Smooth muscle cell (in vitro differentiated cells): ENCODE data around the gene TRAPPC1. TPM values are rescaled to one million over a fixed set of nuclear protein-coding genes. Genes with fewer than 3 reads are reported as not detected.

Source experiments
- DNase-seq: peaks from one replicate; lab custom pipeline; 2025; ENCODE audit not compliant: unreplicated experiment; lab: John Stamatoyannopoulos, UW
- H2AFZ ChIP-seq: fragments of 200-600 bp; sonication (generic); 2 replicates; pipeline ENCODE4 v1.6.0; 2016; ENCODE audit warnings: antibody characterized with exemption, low read depth, mild to moderate bottlenecking
- H3F3A ChIP-seq: fragments of 200-600 bp; sonication (generic); 2 replicates; pipeline ENCODE4 v1.6.0; 2017; ENCODE audit warnings: antibody characterized with exemption, low read depth
- H3K27ac ChIP-seq: fragments of 200-600 bp; sonication (generic); 2 replicates; pipeline ENCODE4 v1.5.1; 2016; ENCODE audit warnings: low read depth, mild to moderate bottlenecking
- H3K27me3 ChIP-seq: fragments of 200-600 bp; sonication (generic); 2 replicates; pipeline ENCODE4 v1.6.1; 2016; ENCODE audit warnings: low read depth, mild to moderate bottlenecking
- H3K36me3 ChIP-seq: fragments of 200-600 bp; sonication (generic); 2 replicates; pipeline ENCODE4 v1.5.1; 2016; ENCODE audit warnings: low read depth
- H3K4me1 ChIP-seq: fragments of 200-600 bp; sonication (generic); 2 replicates; pipeline ENCODE4 v1.5.1; 2016; ENCODE audit warnings: low read depth
- H3K4me2 ChIP-seq: fragments of 200-600 bp; sonication (generic); 2 replicates; pipeline ENCODE4 v1.6.0; 2016; ENCODE audit warnings: mild to moderate bottlenecking
- H3K4me3 ChIP-seq: fragments of 200-600 bp; sonication (generic); 2 replicates; pipeline ENCODE4 v1.5.1; 2016; ENCODE audit warnings: mild to moderate bottlenecking
- H3K79me2 ChIP-seq: fragments of 200-600 bp; sonication (generic); 2 replicates; pipeline ENCODE4 v1.6.0; 2016; ENCODE audit warnings: low read depth, mild to moderate bottlenecking
- H3K9ac ChIP-seq: fragments of 200-600 bp; sonication (generic); 2 replicates; pipeline ENCODE4 v1.6.0; 2016; ENCODE audit warnings: low read depth
- H3K9me3 ChIP-seq: fragments of 200-600 bp; sonication (generic); replicated peaks from 2 replicates; pipeline ENCODE4 v1.5.1; 2016; ENCODE audit warnings: low read depth
- H4K20me1 ChIP-seq: fragments of 200-600 bp; sonication (generic); 2 replicates; pipeline ENCODE4 v1.6.0; 2016; ENCODE audit warnings: low read depth
- WGBS: methylation state at CpG from one replicate; pipeline ENCODE4 v1.1.7; 2016; ENCODE audit warnings: low lambda C conversion rate; 5-methylcytosine and 5-hydroxymethylcytosine counted together
- polyA plus RNA-seq: library from polyadenylated mRNA; unstranded; fragments of >200 nt; fragmentation: Nextera tagmentation; extraction: Ambion mirVana; gene quantifications from 2 replicates; pipeline ENCODE4 v1.2.1, GENCODE V29; 2016
- total RNA-seq: library from RNA; depleted of rRNA; stranded (reverse); fragments of >200 nt; gene quantifications from 2 replicates; pipeline ENCODE4 v1.2.3, GENCODE V29; 2014
- TF ChIP-seq, protein P1 (sequence below): fragments of 200-600 bp; sonication (generic); IDR thresholded peaks from 2 replicates; pipeline ENCODE4 v1.5.1; 2017; ENCODE audit warnings: borderline replicate concordance, mild to moderate bottlenecking, antibody characterized with exemption; ENCODE audit not compliant: insufficient read depth, poor library complexity, severe bottlenecking

TRAPPC1 gene
- total and polyA plus RNA-seq, 2 experiments from 2014 or later = 56.2 to 392 TPM

DNA sequence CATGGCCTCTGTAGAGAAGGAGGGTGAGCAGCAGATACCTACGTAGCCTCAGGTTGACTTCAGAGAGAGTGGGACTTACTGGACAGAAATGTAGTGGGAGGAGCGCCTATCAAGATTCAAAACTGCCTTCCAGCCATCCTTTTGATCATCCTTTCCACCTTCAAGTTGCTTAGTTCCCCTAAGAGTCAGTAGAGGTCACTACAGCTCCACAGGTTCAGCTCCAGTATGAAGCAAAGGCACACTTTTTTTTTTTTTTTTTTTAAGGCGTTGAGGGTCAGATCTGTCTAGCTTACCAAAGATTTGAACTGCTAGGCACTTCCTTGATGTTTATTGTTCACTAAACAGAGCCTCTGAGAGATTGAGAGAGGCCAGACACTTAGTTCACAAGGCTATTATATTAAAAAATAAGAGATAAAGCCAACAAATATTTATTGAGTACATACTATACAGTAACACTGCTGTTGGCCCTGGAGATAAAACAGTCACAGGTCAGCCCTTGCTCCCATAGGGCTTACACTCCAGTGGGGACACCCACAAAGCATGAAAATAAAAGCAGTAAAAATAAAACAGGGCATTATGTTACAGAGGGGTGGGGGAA, 18.7 kb downstream of the TRAPPC1 start:
- no peaks in the 10 kb centered on the region for H3K9me3 ChIP-seq
- no peaks in the 10 kb centered on the region for H3K27me3 ChIP-seq
- WGBS = 38% methylated on average over 3 of the region's 3 CpGs
- H3K79me2 ChIP-seq = no peaks in the 10 kb centered on the region
- H3K36me3 ChIP-seq = no peaks in the 10 kb centered on the region
- H3K9ac ChIP-seq = no peak overlapping the region
- H3K4me2 ChIP-seq = no peak overlapping the region
- H3K4me1 ChIP-seq = peaks cover 7% of the 10 kb centered on the region
- H4K20me1 ChIP-seq = no peaks in the 10 kb centered on the region
- H3K27ac ChIP-seq = peak overlapping the region; percentile 13
- peaks cover 12% of the 10 kb centered on the region for H3F3A ChIP-seq
- no peak for DNase-seq
- no peak overlapping the region for H2AFZ ChIP-seq
- TF ChIP-seq, protein P1, sequence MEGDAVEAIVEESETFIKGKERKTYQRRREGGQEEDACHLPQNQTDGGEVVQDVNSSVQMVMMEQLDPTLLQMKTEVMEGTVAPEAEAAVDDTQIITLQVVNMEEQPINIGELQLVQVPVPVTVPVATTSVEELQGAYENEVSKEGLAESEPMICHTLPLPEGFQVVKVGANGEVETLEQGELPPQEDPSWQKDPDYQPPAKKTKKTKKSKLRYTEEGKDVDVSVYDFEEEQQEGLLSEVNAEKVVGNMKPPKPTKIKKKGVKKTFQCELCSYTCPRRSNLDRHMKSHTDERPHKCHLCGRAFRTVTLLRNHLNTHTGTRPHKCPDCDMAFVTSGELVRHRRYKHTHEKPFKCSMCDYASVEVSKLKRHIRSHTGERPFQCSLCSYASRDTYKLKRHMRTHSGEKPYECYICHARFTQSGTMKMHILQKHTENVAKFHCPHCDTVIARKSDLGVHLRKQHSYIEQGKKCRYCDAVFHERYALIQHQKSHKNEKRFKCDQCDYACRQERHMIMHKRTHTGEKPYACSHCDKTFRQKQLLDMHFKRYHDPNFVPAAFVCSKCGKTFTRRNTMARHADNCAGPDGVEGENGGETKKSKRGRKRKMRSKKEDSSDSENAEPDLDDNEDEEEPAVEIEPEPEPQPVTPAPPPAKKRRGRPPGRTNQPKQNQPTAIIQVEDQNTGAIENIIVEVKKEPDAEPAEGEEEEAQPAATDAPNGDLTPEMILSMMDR = peak; percentile 76
- H3K4me3 ChIP-seq = no peak overlapping the region

DNA sequence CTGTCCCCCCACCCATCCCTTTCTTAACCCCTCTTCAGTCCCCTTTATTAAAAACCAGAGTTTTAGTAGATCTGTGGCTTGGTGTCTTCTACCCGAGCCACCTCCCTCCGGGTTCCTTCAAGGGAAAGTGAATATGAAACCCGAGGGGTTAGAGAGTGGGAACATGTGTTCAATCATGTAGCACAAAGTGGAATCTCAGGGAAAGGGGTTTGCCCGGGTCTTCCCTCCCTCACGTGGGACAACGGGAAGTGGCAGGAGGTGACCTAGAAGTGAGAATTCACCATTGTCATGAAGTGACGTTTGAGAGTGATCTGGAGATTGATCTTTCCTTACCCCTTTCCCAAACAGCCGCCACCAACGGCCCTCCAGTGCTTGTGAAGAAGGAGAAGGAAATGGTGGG, 20.6 kb downstream of the TRAPPC1 start:
- Histone ChIP-seq H3K36me3 (peaks cover 3% of the 10 kb centered on the region), H3K4me3 (no peak overlapping the region), H3K79me2 (no peaks in the 10 kb centered on the region), H3K27me3 (no peaks in the 10 kb centered on the region), H3K4me1 (no peaks in the 10 kb centered on the region), H3K9me3 (no peaks in the 10 kb centered on the region), H4K20me1 (no peaks in the 10 kb centered on the region), H3K27ac (no peak overlapping the region), H3F3A (peaks cover 4% of the 10 kb centered on the region), H3K4me2 (no peak overlapping the region), H2AFZ (no peak overlapping the region), H3K9ac (no peak overlapping the region)
- 94% methylated on average over 9 of the region's 9 CpGs for WGBS
- TF ChIP-seq, protein P1 = no peak
- DNase-seq = no peak

DNA sequence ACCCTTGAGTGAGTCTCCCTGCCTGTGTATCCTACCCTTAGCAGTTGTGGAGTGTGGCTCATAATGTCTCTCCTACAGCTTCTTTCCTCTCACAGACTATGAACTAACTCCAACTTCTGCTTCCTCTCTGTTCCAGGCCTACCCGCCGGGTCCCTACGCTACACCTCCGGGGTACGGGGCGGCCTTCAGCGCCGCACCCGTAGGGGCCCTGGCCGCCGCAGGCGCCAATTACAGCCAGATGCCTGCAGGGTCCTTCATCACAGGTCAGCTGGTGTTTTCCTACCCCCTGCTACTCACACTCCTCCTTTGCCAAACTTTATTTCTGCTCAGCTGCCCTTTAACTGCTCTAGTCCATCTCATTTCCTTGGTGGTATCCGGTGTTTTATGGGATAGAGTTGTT, 21.0 kb downstream of the TRAPPC1 start:
- 98% methylated on average over 13 of the region's 13 CpGs for WGBS
- peaks cover 4% of the 10 kb centered on the region for H3F3A ChIP-seq
- no peaks in the 10 kb centered on the region for H3K9me3 ChIP-seq
- H2AFZ ChIP-seq = no peak overlapping the region
- no peak for DNase-seq
- H3K4me1 ChIP-seq = no peaks in the 10 kb centered on the region
- no peak overlapping the region for H3K27ac ChIP-seq
- peaks cover 3% of the 10 kb centered on the region for H3K36me3 ChIP-seq
- H3K79me2 ChIP-seq = no peaks in the 10 kb centered on the region
- H3K9ac ChIP-seq = no peak overlapping the region
- no peaks in the 10 kb centered on the region for H4K20me1 ChIP-seq
- H3K4me3 ChIP-seq = no peak overlapping the region
- H3K4me2 ChIP-seq = no peak overlapping the region
- no peaks in the 10 kb centered on the region for H3K27me3 ChIP-seq
- TF ChIP-seq, protein P1 = no peak

DNA sequence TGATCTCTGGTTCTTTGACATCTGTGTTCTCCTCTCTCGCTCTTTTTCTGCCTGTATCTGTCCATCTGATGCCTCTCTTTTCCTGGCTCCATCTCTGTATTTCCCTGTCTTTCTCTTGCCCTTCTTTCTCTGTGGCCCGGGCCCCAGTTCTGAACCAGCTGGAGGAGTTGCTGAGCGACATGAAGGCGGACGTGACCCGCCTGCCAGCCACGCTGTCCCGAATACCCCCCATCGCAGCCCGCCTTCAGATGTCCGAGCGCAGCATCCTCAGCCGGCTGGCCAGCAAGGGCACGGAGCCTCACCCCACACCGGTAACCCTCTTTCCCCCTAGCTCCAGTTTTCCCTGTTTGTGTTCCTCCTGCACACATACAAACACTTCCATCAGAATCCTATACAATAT, 21.5 kb downstream of the TRAPPC1 start:
- no peak overlapping the region for H3K4me2 ChIP-seq
- DNase-seq = no peak
- 97% methylated on average over 15 of the region's 15 CpGs for WGBS
- no peaks in the 10 kb centered on the region for H3K9me3 ChIP-seq
- H3K79me2 ChIP-seq = no peaks in the 10 kb centered on the region
- H3K36me3 ChIP-seq = peaks cover 3% of the 10 kb centered on the region
- H3K27me3 ChIP-seq = no peaks in the 10 kb centered on the region
- peaks cover 4% of the 10 kb centered on the region for H3F3A ChIP-seq
- H3K4me3 ChIP-seq = no peak overlapping the region
- H4K20me1 ChIP-seq = no peaks in the 10 kb centered on the region
- no peaks in the 10 kb centered on the region for H3K4me1 ChIP-seq
- TF ChIP-seq, protein P1 = no peak
- H3K9ac ChIP-seq = no peak overlapping the region
- no peak overlapping the region for H2AFZ ChIP-seq
- H3K27ac ChIP-seq = no peak overlapping the region
